HEK293 (cell line): ENCODE data around the gene RASA1.

Experiments used
- CTCF ChIA-PET: fragments of 350-600 bp; formaldehyde crosslinking; extraction: SDS; loops from one replicate; lab custom pipeline; 2021; ENCODE audit warnings: antibody characterized with exemption; lab: Yijun Ruan, JAX
- POLR2A ChIA-PET: fragments of 300-600 bp; formaldehyde crosslinking; extraction: SDS; loops from one replicate; lab custom pipeline; 2020; ENCODE audit warnings: antibody characterized with exemption, inconsistent platforms; lab: Yijun Ruan, JAX
- H3K27ac ChIP-seq: fragments of 200-500 bp; sonication (Bioruptor generic); 2 replicates; pipeline ENCODE4 v1.5.1; 2014; ENCODE audit warnings: low read depth, low read length, control low read depth, inconsistent platforms; ENCODE audit errors: extremely low read depth
- H3K36me3 ChIP-seq, 2 experiments: fragments of 200-500 bp in 1 of 2; sonication (Bioruptor generic) in 1 of 2; 1 replicate in 1 of 2; 2 replicates in 1 of 2; pipeline ENCODE4 v1.5.1; 2014 to 2017; ENCODE audit warnings: inconsistent platforms in 2 of 2, low read length in 2 of 2; ENCODE audit not compliant: control insufficient read depth in 2 of 2, insufficient read depth in 1 of 2
- H3K4me1 ChIP-seq: fragments of 200-500 bp; sonication (Bioruptor generic); 2 replicates; pipeline ENCODE4 v1.5.1; 2014; ENCODE audit warnings: mild to moderate bottlenecking, low read length, inconsistent platforms; ENCODE audit not compliant: control insufficient read depth, insufficient read depth
- H3K4me3 ChIP-seq: 2 replicates; pipeline ENCODE4 v1.5.1; 2011; ENCODE audit warnings: low read depth, mild to moderate bottlenecking, control low read depth, low read length, moderate library complexity
- H3K9me3 ChIP-seq: fragments of 200-500 bp; sonication (Bioruptor generic); 2 replicates; pipeline ENCODE4 v1.5.1; 2014; ENCODE audit warnings: low read depth, low read length, inconsistent platforms; ENCODE audit not compliant: control insufficient read depth, insufficient read depth
- BCL11B ChIP-seq: fragments of 450-650 bp; formaldehyde crosslinking; IDR thresholded peaks from 2 replicates; pipeline ENCODE4 v1.5.1; 2016; ENCODE audit warnings: low read depth, missing biosample characterization, missing genetic modification characterization
- SETDB1 ChIP-seq: IDR thresholded peaks from one replicate; pipeline ENCODE4 v1.6.1; 2017; ENCODE audit warnings: mild to moderate bottlenecking, low read length, moderate library complexity, mixed read lengths; ENCODE audit not compliant: insufficient read length
- TCF7L2 ChIP-seq: IDR thresholded peaks from 2 replicates; pipeline ENCODE4 v1.6.1; 2011; ENCODE audit warnings: low read depth, mild to moderate bottlenecking, inconsistent platforms, low read length, moderate library complexity, borderline replicate concordance
- TRIM28 ChIP-seq: IDR thresholded peaks from 2 replicates; pipeline ENCODE4 v1.6.1; 2011; ENCODE audit warnings: low read length, control low read depth, borderline replicate concordance
- WT1 ChIP-seq: fragments of 450-650 bp; formaldehyde crosslinking; IDR thresholded peaks from 2 replicates; pipeline ENCODE4 v1.5.1; 2016; ENCODE audit warnings: missing biosample characterization, missing genetic modification characterization
- ZNF10 ChIP-seq: fragments of 450-650 bp; formaldehyde crosslinking; IDR thresholded peaks from 2 replicates; pipeline ENCODE4 v1.5.1; 2017; ENCODE audit warnings: missing biosample characterization, missing genetic modification characterization
- ZNF140 ChIP-seq: fragments of 450-650 bp; formaldehyde crosslinking; IDR thresholded peaks from 2 replicates; pipeline ENCODE4 v1.5.1; 2016; ENCODE audit warnings: missing biosample characterization, missing genetic modification characterization
- ZNF146 ChIP-seq: fragments of 450-650 bp; formaldehyde crosslinking; IDR thresholded peaks from 2 replicates; pipeline ENCODE4 v1.5.1; 2016; ENCODE audit warnings: missing biosample characterization, missing genetic modification characterization
- ZNF23 ChIP-seq: fragments of 450-650 bp; formaldehyde crosslinking; IDR thresholded peaks from 2 replicates; pipeline ENCODE4 v1.5.1; 2016; ENCODE audit warnings: missing biosample characterization, missing genetic modification characterization, borderline replicate concordance
- ZNF302 ChIP-seq: fragments of 450-650 bp; formaldehyde crosslinking; IDR thresholded peaks from 2 replicates; pipeline ENCODE4 v1.5.1; 2016; ENCODE audit warnings: missing biosample characterization, missing genetic modification characterization, low read depth
- ZNF501 ChIP-seq: fragments of 450-650 bp; formaldehyde crosslinking; IDR thresholded peaks from 2 replicates; pipeline ENCODE4 v1.5.1; 2016; ENCODE audit warnings: missing biosample characterization, missing genetic modification characterization
- ZNF560 ChIP-seq: fragments of 450-650 bp; formaldehyde crosslinking; IDR thresholded peaks from 2 replicates; pipeline ENCODE4 v1.5.1; 2017; ENCODE audit warnings: missing biosample characterization, missing genetic modification characterization, borderline replicate concordance
- ZNF621 ChIP-seq: fragments of 450-650 bp; formaldehyde crosslinking; IDR thresholded peaks from 2 replicates; pipeline ENCODE4 v1.5.1; 2017; ENCODE audit warnings: missing biosample characterization, missing genetic modification characterization
- ZNF747 ChIP-seq: fragments of 450-650 bp; formaldehyde crosslinking; IDR thresholded peaks from 2 replicates; pipeline ENCODE4 v1.5.1; 2016; ENCODE audit warnings: missing biosample characterization, missing genetic modification characterization
- ZXDB ChIP-seq: fragments of 450-650 bp; formaldehyde crosslinking; IDR thresholded peaks from 2 replicates; pipeline ENCODE4 v1.5.1; 2016; ENCODE audit warnings: missing biosample characterization, missing genetic modification characterization
- TF ChIP-seq, protein P1 (sequence below): fragments of 450-650 bp; formaldehyde crosslinking; IDR thresholded peaks from 2 replicates; pipeline ENCODE4 v1.5.1; 2017; ENCODE audit warnings: missing biosample characterization, missing genetic modification characterization
- TF ChIP-seq, protein P2 (sequence below): fragments of 450-650 bp; formaldehyde crosslinking; IDR thresholded peaks from 2 replicates; pipeline ENCODE4 v1.5.1; 2016; ENCODE audit warnings: missing biosample characterization, missing genetic modification characterization
- TF ChIP-seq, protein P3 (sequence below): fragments of 450-650 bp; formaldehyde crosslinking; IDR thresholded peaks from 2 replicates; pipeline ENCODE4 v1.5.1; 2017; ENCODE audit warnings: missing biosample characterization, mild to moderate bottlenecking, missing genetic modification characterization, moderate library complexity
- TF ChIP-seq, protein P4 (sequence below): fragments of 450-650 bp; formaldehyde crosslinking; IDR thresholded peaks from 2 replicates; pipeline ENCODE4 v1.5.1; 2016; ENCODE audit warnings: missing biosample characterization, missing genetic modification characterization
- TF ChIP-seq, protein P5 (sequence below): fragments of 450-650 bp; formaldehyde crosslinking; IDR thresholded peaks from 2 replicates; pipeline ENCODE4 v1.5.1; 2017; ENCODE audit warnings: missing biosample characterization, missing genetic modification characterization

Gene RASA1

DNA sequence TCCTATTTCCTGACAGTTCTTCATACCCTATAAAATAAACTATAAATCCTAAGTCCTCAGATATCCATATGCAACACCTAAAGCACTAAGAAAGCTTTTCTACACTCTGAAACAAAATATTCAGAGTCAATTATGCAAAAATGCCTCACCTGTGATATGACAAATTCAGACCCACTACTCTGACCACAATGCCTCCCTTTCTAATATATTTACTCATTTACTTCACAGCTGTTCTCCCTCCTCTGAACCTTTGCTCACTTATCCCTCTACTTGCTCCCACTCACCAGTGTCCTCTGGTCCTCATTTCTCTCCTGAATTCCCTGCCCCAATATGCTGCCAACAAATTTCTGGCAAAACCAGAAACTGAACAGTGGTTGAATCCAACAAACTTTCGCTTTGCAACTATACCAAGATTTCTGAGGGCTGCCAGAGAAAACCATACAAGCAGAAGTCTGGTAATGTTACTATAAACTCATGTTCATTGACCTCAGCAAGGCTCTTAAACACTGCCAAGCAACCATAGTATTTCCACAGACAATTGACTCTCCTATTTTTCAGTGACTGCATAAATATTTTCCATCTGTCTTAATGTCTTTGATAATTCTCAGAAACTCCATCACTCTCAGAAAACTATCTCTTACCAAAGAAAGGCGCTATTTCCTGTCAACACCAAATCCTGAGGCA is 137.9 kb downstream of the RASA1 start:
- H3K36me3 ChIP-seq = peaks cover 56 to 99% of the 10 kb centered on the region in 2 experiments
- no peaks in the 10 kb centered on the region for H3K9me3 ChIP-seq
- POLR2A ChIA-PET = no interaction called here
- CTCF ChIA-PET = interaction anchor here (0.6 kb wide), 1 partner anchor 721 kb away, joined by 3 read pairs; no protein-coding TSS in a partner anchor
- TF ChIP-seq ZNF146 (tag by site-specific recombination) = no peak
- no peak for TF ChIP-seq ZXDB
- no peak for TF ChIP-seq ZNF302 (tag by site-specific recombination)
- TF ChIP-seq ZNF10 (tag by site-specific recombination) = no peak
- TF ChIP-seq, protein P1, sequence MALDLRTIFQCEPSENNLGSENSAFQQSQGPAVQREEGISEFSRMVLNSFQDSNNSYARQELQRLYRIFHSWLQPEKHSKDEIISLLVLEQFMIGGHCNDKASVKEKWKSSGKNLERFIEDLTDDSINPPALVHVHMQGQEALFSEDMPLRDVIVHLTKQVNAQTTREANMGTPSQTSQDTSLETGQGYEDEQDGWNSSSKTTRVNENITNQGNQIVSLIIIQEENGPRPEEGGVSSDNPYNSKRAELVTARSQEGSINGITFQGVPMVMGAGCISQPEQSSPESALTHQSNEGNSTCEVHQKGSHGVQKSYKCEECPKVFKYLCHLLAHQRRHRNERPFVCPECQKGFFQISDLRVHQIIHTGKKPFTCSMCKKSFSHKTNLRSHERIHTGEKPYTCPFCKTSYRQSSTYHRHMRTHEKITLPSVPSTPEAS = no peak
- TF ChIP-seq, protein P2, sequence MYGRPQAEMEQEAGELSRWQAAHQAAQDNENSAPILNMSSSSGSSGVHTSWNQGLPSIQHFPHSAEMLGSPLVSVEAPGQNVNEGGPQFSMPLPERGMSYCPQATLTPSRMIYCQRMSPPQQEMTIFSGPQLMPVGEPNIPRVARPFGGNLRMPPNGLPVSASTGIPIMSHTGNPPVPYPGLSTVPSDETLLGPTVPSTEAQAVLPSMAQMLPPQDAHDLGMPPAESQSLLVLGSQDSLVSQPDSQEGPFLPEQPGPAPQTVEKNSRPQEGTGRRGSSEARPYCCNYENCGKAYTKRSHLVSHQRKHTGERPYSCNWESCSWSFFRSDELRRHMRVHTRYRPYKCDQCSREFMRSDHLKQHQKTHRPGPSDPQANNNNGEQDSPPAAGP (tag by site-specific recombination) = no peak
- TF ChIP-seq BCL11B = no peak
- no peak for TF ChIP-seq WT1 (tag by site-specific recombination)
- TF ChIP-seq, protein P3, sequence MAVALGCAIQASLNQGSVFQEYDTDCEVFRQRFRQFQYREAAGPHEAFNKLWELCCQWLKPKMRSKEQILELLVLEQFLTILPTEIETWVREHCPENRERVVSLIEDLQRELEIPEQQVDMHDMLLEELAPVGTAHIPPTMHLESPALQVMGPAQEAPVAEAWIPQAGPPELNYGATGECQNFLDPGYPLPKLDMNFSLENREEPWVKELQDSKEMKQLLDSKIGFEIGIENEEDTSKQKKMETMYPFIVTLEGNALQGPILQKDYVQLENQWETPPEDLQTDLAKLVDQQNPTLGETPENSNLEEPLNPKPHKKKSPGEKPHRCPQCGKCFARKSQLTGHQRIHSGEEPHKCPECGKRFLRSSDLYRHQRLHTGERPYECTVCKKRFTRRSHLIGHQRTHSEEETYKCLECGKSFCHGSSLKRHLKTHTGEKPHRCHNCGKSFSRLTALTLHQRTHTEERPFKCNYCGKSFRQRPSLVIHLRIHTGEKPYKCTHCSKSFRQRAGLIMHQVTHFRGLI (tag by site-specific recombination) = no peak
- no peak for TF ChIP-seq ZNF23 (tag by site-specific recombination)
- no peak for TF ChIP-seq TCF7L2
- TF ChIP-seq, protein P4, sequence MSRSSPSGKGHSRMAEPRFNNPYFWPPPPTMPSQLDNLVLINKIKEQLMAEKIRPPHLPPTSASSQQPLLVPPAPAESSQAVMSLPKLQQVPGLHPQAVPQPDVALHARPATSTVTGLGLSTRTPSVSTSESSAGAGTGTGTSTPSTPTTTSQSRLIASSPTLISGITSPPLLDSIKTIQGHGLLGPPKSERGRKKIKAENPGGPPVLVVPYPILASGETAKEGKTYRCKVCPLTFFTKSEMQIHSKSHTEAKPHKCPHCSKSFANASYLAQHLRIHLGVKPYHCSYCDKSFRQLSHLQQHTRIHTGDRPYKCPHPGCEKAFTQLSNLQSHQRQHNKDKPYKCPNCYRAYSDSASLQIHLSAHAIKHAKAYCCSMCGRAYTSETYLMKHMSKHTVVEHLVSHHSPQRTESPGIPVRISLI (tag by site-specific recombination) = no peak
- no peak for TF ChIP-seq TRIM28
- TF ChIP-seq ZNF501 (tag by site-specific recombination) = no peak
- TF ChIP-seq ZNF140 = no peak
- TF ChIP-seq SETDB1 = no peak
- TF ChIP-seq ZNF560 = no peak
- no peak for TF ChIP-seq ZNF621 (tag by site-specific recombination)
- TF ChIP-seq ZNF747 (tag by site-specific recombination) = no peak
- TF ChIP-seq, protein P5, sequence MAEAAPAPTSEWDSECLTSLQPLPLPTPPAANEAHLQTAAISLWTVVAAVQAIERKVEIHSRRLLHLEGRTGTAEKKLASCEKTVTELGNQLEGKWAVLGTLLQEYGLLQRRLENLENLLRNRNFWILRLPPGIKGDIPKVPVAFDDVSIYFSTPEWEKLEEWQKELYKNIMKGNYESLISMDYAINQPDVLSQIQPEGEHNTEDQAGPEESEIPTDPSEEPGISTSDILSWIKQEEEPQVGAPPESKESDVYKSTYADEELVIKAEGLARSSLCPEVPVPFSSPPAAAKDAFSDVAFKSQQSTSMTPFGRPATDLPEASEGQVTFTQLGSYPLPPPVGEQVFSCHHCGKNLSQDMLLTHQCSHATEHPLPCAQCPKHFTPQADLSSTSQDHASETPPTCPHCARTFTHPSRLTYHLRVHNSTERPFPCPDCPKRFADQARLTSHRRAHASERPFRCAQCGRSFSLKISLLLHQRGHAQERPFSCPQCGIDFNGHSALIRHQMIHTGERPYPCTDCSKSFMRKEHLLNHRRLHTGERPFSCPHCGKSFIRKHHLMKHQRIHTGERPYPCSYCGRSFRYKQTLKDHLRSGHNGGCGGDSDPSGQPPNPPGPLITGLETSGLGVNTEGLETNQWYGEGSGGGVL (tag by site-specific recombination) = no peak
- H3K4me3 ChIP-seq = no peak overlapping the region
- H3K27ac ChIP-seq = no peak overlapping the region
- H3K4me1 ChIP-seq = no peaks in the 10 kb centered on the region
